Measurements from ENCODE around the gene CCDC102A.
A peak's percentile ranks its signal among the peaks of the same experiment; 100 is the strongest.

Gene CCDC102A

GRCh38 chr16:57479205-57479975 lies 57.0 kb downstream of the CCDC102A start (continued):
- peak; percentile 96 for TF ChIP-seq PRDM1 (tag by site-specific recombination; IDR thresholded peaks at IDR 0.05)
- TF ChIP-seq REPIN1 (tag by site-specific recombination; IDR thresholded peaks at IDR 0.05; ENCODE audit: low read depth): no peak
- TF ChIP-seq IKZF3 (tag by site-specific recombination; IDR thresholded peaks at IDR 0.05): peak; percentile 27; the same call in 1 of the 2 replicates
- peak; percentile 57 for TF ChIP-seq KLF1 (tag by site-specific recombination; IDR thresholded peaks at IDR 0.05)
- 0 out of 2 replicates have a peak, but pooled peaks have one; percentile 30 for TF ChIP-seq ZBTB20 (tag by site-specific recombination; IDR thresholded peaks at IDR 0.05)
- TF ChIP-seq ZNF398 (tag by site-specific recombination; IDR thresholded peaks at IDR 0.05): peak; percentile 81
- TF ChIP-seq HIC1 (tag by site-specific recombination; IDR thresholded peaks at IDR 0.05): peak; percentile 39; the same call in 1 of the 2 replicates
- peak; percentile 58; the same call in 1 of the 2 replicates for TF ChIP-seq EGR2 (tag by site-specific recombination; IDR thresholded peaks at IDR 0.05; ENCODE audit: low read depth)
- peak; percentile 69 for TF ChIP-seq ZNF366 (tag by site-specific recombination; conservative IDR thresholded peaks at IDR 0.05)
- 0 out of 2 replicates have a peak, but pooled peaks have one; percentile 15 for TF ChIP-seq ZNF335 (tag by site-specific recombination; conservative IDR thresholded peaks at IDR 0.05)
- TF ChIP-seq ZNF341 (tag by site-specific recombination; IDR thresholded peaks at IDR 0.05; ENCODE audit: low read depth): no peak; the same call in 1 of the 2 replicates
- TF ChIP-seq ATF2 (tag by site-specific recombination; IDR thresholded peaks at IDR 0.05; ENCODE audit: low read depth): no peak
- 0 out of 2 replicates have a peak, but pooled peaks have one; percentile 20 for TF ChIP-seq ZNF76 (tag by site-specific recombination; IDR thresholded peaks at IDR 0.05; ENCODE audit: borderline replicate concordance, low read depth)
- peak; percentile 99 for TF ChIP-seq PRDM10 (tag by site-specific recombination; IDR thresholded peaks at IDR 0.05)
- peak; percentile 35; the same call in 1 of the 2 replicates for TF ChIP-seq KLF17 (tag by site-specific recombination; IDR thresholded peaks at IDR 0.05)

Data from HEK293 (cell line).